ACHN (cell line): Measurements from ENCODE around the gene ZNF513.

Experiments used
- DNase-seq: peaks from one replicate; pipeline ENCODE4 v3.0.0-alpha.2; 2015
- in situ Hi-C: cut with HindIII; loops from 2 replicates; pipeline ENCODE4 v1.10.0; 2017; ENCODE audit warnings: low sequenced_read_pairs, low pct_ligation_motif_present, low pct_unique_long_range_greater_than_20kb

ZNF513 gene

GRCh38 chr2:27393225-27393624 lies 12.7 kb upstream of the ZNF513 start:
- in situ Hi-C loops, result no loop called here
- DNase-seq, result no peak

DNA sequence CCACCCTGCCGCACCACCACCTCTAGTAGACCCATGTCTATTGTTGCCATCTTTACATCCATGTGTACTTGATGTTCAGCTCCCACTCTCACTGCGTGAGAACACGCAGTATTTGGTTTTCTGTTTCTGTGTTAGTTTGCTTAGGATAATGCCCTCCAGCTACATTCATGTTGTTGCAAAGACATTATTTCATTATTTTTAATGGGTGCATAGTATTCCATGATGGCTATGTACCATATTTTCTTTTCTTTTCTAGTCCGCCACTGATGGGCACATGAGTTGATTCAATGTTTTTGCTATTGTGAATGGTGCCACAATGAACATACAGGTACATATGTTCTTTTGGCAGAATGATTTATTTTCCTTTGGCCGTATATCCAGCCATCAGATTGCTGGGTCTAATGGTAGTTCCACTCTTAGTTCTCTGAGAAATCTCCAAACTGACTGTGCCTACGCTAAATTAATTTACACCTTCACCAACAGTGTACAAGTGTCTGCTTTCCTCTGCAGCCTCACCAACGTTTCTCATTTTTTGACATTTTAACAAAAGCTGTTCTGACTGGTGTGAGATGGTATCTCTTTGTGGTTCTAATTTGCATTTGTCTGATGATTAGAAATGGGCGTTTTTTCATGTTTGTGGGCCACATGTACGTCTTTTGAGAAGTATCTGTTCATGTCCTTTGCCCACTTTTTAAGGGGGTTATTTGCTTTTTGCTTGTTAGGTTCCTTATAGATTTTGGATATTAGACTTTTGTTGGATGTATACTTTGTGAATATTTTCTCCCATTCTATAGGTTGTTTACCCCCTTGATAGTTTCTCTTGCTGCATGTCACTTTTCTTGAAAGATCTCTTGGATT lies 10.5 kb upstream of the ZNF513 start:
- DNase-seq, result no peak
- in situ Hi-C loops, result no loop called here

DNA sequence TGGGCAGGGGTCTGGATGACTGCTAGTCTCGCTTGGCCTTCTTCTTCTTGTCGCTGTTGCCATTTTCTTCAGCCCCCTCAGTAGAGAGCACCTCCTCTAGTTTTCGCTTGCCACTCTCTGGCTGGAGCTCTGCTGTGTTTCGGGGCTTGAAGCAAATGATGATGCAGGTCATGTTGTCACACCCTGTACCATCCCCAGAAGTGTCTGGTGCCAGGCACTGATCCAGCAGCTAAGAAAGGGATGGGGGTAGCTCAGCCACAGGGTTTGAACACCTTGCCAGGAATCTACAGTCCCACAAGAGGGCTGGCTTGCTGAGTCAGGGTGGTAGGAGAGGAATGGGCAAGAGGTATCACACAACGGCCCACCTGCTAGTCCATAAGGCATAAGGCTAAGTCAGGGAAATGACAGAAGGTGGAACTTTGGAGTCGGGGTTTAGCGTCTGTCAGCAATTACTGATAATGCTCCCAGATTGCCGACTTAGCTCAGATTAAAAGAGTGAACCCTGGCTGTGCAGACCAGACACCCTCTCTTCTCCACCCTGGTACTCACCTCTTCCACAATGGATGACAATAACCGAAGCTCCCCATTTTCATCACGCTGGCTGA lies 1.1 kb upstream of the ZNF513 start:
- DNase-seq, result no peak
- in situ Hi-C loops, result no loop called here

DNA sequence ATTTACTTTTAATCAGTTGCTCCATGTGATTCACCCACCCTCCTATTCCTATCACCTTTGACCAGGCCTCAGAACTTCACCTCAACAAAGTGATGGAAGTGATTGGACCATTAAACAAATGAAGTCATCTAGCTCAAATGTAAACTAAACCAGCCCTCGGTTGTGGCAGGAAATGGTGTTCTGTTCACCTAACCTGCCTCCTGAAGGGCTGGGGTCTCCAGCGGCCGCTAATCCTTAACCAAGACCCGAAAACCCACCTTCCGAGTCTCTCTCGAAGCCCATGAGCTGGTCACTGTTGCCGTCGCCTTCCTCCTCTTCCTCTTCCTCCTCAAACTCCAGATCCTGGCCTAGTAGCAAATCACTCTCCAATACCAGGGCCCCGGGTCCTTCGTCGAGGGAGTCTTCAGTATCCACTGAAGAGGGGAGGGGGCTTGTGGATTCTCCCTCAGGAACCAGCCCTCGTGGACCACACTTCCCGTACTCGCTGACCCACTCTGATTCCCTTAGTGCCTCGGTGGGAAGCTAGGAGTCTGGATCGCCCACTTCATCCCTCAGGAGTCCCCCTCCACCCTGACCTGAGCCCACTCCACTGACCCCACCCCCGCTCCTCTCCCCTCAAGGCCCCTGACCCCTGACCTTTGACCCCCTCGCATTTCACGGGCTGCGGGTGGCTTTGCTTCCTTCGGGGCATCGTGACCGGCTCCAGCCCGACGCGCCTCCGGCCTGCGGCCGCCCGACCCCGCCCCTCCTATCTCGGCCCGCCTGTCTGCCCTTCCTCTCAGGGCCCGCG lies 503 bp downstream of the ZNF513 start:
- in situ Hi-C loops, result no loop called here

GRCh38 chr2:27379383-27379835 lies 1.1 kb downstream of the ZNF513 start:
- DNase-seq, result no peak
- in situ Hi-C loops, result no loop called here

More for the DNA sequence above, 503 bp downstream of the ZNF513 start:
- DNase-seq, result peak; percentile 72

DNA sequence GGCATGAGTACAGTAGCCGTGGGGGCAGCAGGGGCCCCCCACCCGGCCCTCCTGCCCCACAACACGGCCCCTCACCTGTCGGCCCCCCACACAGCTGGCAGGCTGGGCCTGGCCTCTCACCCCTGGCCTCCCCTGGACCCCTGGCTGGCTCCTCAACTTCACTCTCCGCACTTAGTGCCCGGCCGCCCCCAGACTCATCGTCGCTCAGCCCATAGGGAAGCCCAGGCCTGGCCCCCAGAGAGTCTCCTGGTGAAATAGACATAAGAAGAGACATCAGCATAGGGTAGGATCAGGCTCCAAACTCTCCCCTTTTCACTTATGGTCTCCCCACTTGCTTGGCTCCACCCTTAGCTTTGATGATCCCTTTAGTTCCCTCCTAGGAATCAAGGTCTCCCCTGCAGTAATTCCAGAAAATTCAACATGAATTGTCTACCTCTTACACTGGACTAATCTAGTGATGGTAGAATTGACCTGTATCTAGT lies 1.7 kb downstream of the ZNF513 start:
- in situ Hi-C loops, result no loop called here
- DNase-seq, result no peak

DNA sequence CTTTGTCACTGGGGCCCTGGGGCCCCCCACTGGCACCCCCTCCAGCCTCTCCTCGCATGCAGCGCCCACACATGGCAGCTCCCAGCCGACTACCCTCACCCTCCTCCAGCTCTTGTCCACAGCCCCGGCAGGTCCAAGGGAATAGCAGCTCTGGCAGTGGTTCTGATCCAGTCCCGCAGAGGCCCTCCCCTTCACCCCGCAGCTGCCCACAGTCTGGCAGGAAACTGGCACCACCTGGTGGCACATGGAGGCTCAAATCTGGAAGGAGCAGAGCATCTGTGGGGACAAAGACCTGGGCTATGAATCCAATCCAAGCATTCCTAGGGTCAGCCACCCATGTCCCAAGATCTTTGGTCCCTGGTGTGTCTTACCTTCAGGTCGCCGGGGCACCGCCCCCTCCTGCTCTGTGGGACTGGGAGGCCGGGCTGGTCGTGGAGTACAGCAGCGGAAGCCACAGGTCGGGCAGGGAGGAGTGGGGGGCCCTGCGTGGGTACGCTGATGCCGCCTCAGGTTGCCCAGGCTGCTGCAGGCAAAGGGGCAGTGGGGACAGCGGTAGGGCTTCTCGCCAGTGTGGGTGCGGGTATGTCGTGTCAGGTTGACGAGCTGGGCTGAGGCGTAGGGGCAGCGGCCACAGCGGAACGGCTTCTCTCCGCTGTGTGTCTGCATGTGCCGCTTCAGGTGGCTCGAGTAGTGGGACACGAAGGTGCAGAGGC lies 2.3 kb downstream of the ZNF513 start:
- peak; percentile 45 for DNase-seq
- in situ Hi-C loops, result no loop called here

DNA sequence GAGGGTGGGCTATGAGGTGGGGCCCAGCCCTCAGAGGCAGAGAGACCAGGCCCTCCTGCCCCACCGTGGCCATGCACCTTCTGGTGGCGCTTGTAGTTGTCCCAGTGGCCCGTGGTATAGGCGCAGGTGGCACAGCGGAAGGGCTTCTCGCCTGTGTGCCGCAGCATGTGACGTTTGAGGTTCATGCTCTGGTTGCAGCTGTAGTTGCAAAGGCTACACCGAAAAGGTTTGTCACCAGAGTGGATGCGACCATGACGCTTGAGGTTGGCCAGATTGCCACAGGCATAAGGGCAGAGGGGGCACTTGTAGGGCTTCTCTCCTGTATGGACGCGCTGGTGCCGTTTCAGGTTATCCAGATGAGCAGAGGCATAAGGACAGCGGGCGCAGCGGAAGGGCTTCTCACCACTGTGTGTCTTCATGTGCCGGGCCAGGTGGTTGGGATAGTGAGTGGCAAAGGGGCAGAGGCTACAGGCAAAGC lies 2.9 kb downstream of the ZNF513 start:
- in situ Hi-C loops, result no loop called here
- no peak for DNase-seq

DNA sequence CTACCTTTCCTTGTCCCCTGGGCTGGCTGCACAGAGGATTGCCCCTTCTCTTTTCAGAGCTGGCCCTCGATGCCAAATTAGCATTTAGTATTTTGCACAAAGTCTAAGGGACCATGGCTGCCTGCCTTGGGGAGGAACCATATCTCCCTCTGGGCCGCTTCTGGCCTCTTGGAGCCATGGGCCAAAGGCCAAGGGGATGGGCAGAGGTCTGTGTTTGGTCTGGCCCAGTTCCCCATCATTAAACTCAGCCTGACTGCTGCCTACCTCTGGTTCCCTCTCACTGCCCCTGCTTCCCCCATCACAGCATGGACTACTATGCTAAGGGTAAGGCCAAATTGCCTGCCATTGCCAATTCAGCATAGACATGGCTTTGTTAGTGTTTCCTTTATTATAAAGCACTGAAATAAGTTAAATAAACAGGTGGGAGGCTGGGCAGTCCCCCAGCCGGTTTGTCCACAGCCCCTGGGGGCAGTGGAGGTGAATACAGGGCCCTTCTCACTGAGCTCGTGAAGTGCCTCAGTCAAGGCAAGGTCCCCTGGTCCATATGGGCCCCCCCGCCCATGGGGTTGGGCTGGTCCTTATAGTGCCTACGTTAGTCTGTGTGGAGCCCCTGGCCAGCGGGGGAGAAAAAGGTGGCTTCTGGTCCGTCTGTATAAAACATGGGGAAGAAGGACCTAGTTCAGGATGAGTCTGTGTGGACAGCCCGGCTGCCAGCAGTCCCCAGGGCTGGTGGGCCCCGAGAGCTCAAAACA lies 3.5 kb downstream of the ZNF513 start:
- in situ Hi-C loops, result no loop called here
- DNase-seq, result no peak

- no peak for DNase-seq
- in situ Hi-C loops, result no loop called here
These were observed 4.2 kb downstream of the ZNF513 start for GRCh38 chr2:27376151-27376865.

DNA sequence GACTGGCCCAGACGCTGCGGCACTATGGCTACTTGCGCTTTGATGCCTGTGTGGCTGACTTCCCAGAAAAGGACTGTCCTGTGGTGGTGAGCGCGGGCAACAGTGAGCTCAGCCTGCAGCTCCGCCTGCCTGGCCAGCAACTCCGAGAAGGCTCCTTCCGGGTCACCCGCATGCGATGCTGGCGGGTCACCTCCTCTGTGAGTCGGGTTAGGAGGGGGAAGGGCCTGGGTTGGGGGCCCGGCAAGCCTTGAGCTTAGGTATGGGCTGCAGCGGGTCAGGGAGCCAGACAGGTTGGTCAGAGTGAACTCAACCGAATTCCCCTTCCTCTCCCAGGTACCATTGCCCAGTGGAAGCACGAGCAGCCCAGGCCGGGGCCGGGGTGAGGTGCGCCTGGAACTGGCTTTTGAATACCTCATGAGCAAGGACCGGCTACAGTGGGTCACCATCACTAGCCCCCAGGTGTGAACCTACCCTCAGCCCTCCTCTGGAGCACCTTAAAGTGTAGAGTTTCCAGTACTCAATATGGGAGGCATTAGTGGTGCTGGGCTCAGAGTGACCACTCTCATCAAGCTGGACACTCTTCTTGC lies 4.9 kb downstream of the ZNF513 start:
- in situ Hi-C loops, result no loop called here
- no peak for DNase-seq

- no peak for DNase-seq
- in situ Hi-C loops, result no loop called here
These were observed 7.0 kb downstream of the ZNF513 start for GRCh38 chr2:27373567-27373966.

DNA sequence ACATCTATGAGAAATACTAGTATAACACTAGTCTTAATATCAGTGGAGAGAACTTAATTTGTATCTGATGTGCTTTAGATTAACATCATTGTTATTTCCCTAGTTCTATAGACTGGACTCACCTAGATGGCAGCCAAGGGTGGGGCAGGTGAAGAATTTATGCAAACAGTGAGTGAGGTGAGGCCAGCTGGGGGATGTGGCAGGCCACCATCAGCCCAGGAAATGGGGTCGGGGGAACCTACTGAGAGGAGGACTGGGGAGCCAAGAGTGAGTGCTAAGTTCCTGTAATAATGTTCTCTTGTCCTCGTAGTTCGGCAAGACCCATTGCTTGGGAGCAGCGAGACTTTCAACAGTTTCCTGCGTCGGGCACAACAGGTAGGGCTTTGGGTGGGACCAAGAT lies 7.6 kb downstream of the ZNF513 start:
- DNase-seq, result no peak
- in situ Hi-C loops, result no loop called here

DNA sequence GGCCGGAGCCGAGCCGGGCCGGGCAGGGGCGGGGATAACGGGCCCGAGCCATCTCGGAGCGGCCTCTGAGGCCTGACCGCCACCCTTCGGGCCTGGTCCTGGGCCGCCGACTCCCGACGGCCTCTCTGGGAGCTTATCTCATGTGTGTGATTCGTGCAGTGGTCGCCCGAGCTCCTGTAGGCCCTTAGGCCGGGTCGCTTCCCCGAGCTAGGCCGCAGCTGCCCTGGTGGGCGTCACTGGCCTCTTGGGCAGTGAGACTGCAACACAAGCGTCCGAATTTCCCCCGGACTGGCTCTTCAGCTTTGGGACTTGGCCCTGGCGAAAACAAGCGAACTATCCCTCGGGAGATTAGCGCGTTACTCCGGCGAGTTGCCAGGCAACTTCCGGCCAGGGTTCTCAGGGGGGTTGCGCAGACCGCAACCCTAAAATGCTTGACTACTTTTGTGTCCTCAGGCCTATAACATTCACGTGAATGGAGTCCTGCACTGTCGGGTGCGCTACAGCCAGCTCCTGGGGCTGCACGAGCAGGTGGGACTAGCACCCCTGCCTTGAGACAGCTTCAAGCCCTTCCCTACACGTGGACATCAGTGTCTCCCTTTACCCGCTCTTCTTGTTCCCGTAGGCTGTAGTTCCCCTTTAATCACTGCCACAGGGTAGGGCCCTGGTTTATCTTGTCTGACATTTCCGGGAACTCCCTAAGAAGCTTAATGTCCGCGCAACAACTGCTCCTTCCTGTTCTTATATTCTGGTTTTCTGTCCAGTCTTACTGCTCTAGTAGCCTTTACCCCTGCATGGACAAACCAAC lies 9.5 kb downstream of the ZNF513 start:
- peak; percentile 44 for DNase-seq

GRCh38 chr2:27370026-27370815 lies 10.3 kb downstream of the ZNF513 start, which contains the start of the genes EIF2B4 and SNX17:
TSS of gene EIF2B4 (minus strand) at chr2:27370338. CDS start at chr2:27370314, 24 bp downstream.
TSS of gene SNX17 (plus strand) at chr2:27370616. CDS start at chr2:27370744, 128 bp downstream.
- in situ Hi-C loops, result no loop called here
- peak; percentile 99 for DNase-seq

More for the DNA sequence above, 9.5 kb downstream of the ZNF513 start:
- in situ Hi-C loops, result no loop called here
